H9 (cell line): ENCODE measurements around the gene SMIM13. TPM values are rescaled to one million over a fixed set of nuclear protein-coding genes. Genes with fewer than 3 reads are reported as not detected.

Experiments
- DNase-seq: peaks from one replicate; pipeline ENCODE4 v3.0.0-alpha.2; 2017
- H2AFZ ChIP-seq: one replicate; pipeline ENCODE4 v1.6.1; 2013; ENCODE audit warnings: mild to moderate bottlenecking, low read length, control low read depth, moderate library complexity
- H2AK5ac ChIP-seq: 2 replicates; pipeline ENCODE4 v1.6.1; 2013; ENCODE audit warnings: low read length, control low read depth, mixed read lengths; ENCODE audit not compliant: insufficient read length
- H2BK120ac ChIP-seq: one replicate; pipeline ENCODE4 v1.6.1; 2013; ENCODE audit warnings: low read depth, mild to moderate bottlenecking, low read length, control low read depth, inconsistent platforms; ENCODE audit not compliant: poor library complexity, severe bottlenecking
- H2BK12ac ChIP-seq: 2 replicates; pipeline ENCODE4 v1.6.1; 2013; ENCODE audit warnings: low read length, control low read depth, mixed read lengths, low read depth; ENCODE audit not compliant: insufficient read length
- H2BK15ac ChIP-seq: 2 replicates; pipeline ENCODE4 v1.6.1; 2013; ENCODE audit warnings: low read depth, low read length, control low read depth
- H2BK20ac ChIP-seq: one replicate; pipeline ENCODE4 v1.6.1; 2013; ENCODE audit warnings: low read depth, mild to moderate bottlenecking, low read length, control low read depth, inconsistent platforms; ENCODE audit not compliant: poor library complexity, severe bottlenecking
- H2BK5ac ChIP-seq: 2 replicates; pipeline ENCODE4 v1.6.1; 2013; ENCODE audit warnings: low read length, control low read depth, mixed read lengths; ENCODE audit not compliant: insufficient read length
- H3K14ac ChIP-seq: 2 replicates; pipeline ENCODE4 v1.6.1; 2013; ENCODE audit warnings: low read length, control low read depth; ENCODE audit not compliant: insufficient read depth
- H3K18ac ChIP-seq: 2 replicates; pipeline ENCODE4 v1.6.1; 2013; ENCODE audit warnings: low read depth, mild to moderate bottlenecking, mixed read lengths, low read length, control low read depth; ENCODE audit not compliant: insufficient read length
- H3K23ac ChIP-seq: 2 replicates; pipeline ENCODE4 v1.6.1; 2013; ENCODE audit warnings: low read length, control low read depth, mixed read lengths, low read depth; ENCODE audit not compliant: insufficient read length
- H3K23me2 ChIP-seq: 2 replicates; pipeline ENCODE4 v1.6.1; 2013; ENCODE audit warnings: low read depth, mild to moderate bottlenecking, mixed read lengths, low read length, control low read depth; ENCODE audit not compliant: insufficient read length, poor library complexity, severe bottlenecking
- H3K27ac ChIP-seq: 2 replicates; pipeline ENCODE4 v1.5.1; 2013; ENCODE audit warnings: low read length, control low read depth, mixed read lengths, low read depth; ENCODE audit not compliant: insufficient read length
- H3K27me3 ChIP-seq: 2 replicates; pipeline ENCODE4 v1.6.1; 2013; ENCODE audit warnings: low read length, control low read depth, inconsistent platforms; ENCODE audit not compliant: insufficient read depth
- H3K4ac ChIP-seq: 2 replicates; pipeline ENCODE4 v1.6.1; 2013; ENCODE audit warnings: low read depth, mild to moderate bottlenecking, control low read depth, inconsistent platforms, low read length, moderate library complexity
- H3K4me1 ChIP-seq: 2 replicates; pipeline ENCODE4 v1.6.1; 2013; ENCODE audit warnings: low read length, control low read depth, inconsistent platforms; ENCODE audit not compliant: insufficient read depth
- H3K4me2 ChIP-seq: 2 replicates; pipeline ENCODE4 v1.6.1; 2013; ENCODE audit warnings: low read length, control low read depth, mixed read lengths; ENCODE audit not compliant: insufficient read length, insufficient read depth
- H3K56ac ChIP-seq: 2 replicates; pipeline ENCODE4 v1.6.1; 2013; ENCODE audit warnings: low read depth, mild to moderate bottlenecking, mixed read lengths, low read length, control low read depth; ENCODE audit not compliant: insufficient read length
- H3K79me1 ChIP-seq: 2 replicates; pipeline ENCODE4 v1.6.1; 2013; ENCODE audit warnings: low read depth, mild to moderate bottlenecking, moderate library complexity, low read length, control low read depth, inconsistent platforms; ENCODE audit not compliant: insufficient read depth, poor library complexity, severe bottlenecking
- H3K79me2 ChIP-seq: 2 replicates; pipeline ENCODE4 v1.6.1; 2013; ENCODE audit warnings: low read length, control low read depth, inconsistent platforms; ENCODE audit not compliant: insufficient read depth
- H3K9ac ChIP-seq: 2 replicates; pipeline ENCODE4 v1.6.1; 2013; ENCODE audit warnings: low read length, control low read depth, mixed read lengths; ENCODE audit not compliant: insufficient read length; ENCODE audit errors: extremely low read depth
- H3K9me3 ChIP-seq: one replicate; pipeline ENCODE4 v1.6.1; 2013; ENCODE audit warnings: low read depth, low read length, inconsistent platforms; ENCODE audit not compliant: control insufficient read depth
- H3T11ph ChIP-seq: one replicate; pipeline ENCODE4 v1.6.1; 2013; ENCODE audit warnings: mild to moderate bottlenecking, low read length, control low read depth, inconsistent platforms
- H4K20me1 ChIP-seq: one replicate; pipeline ENCODE4 v1.6.1; 2013; ENCODE audit not compliant: control insufficient read depth, insufficient read length, insufficient read depth
- H4K5ac ChIP-seq: 2 replicates; pipeline ENCODE4 v1.6.1; 2013; ENCODE audit warnings: low read depth, mild to moderate bottlenecking, mixed read lengths, low read length, control low read depth; ENCODE audit not compliant: insufficient read length
- H4K8ac ChIP-seq: replicated peaks from 2 replicates; pipeline ENCODE4 v1.6.1; 2013; ENCODE audit warnings: low read length, control low read depth, mixed read lengths, low read depth; ENCODE audit not compliant: insufficient read length
- H4K91ac ChIP-seq: 2 replicates; pipeline ENCODE4 v1.6.1; 2013; ENCODE audit warnings: low read depth, mild to moderate bottlenecking, moderate library complexity, mixed read lengths, low read length, control low read depth; ENCODE audit not compliant: insufficient read length
- H3K27ac Mint-ChIP-seq, 3 experiments: 2 replicates in 2 of 3; 3 replicates in 1 of 3; pipeline ENCODE4 v1.8.0; 2020 to 2021; ENCODE audit warnings: mixed read lengths in 3 of 3, mild to moderate bottlenecking in 1 of 3, moderate library complexity in 1 of 3
- H3K27me3 Mint-ChIP-seq: 2 replicates; pipeline ENCODE4 v1.8.0; 2021; ENCODE audit warnings: low read depth, mild to moderate bottlenecking, moderate library complexity, mixed read lengths
- H3K36me3 Mint-ChIP-seq, 3 experiments: 2 replicates in 2 of 3; 3 replicates in 1 of 3; pipeline ENCODE4 v1.8.0; 2020 to 2021; ENCODE audit warnings: low read depth in 3 of 3, mixed read lengths in 3 of 3; ENCODE audit not compliant: insufficient read depth in 1 of 3
- H3K4me1 Mint-ChIP-seq, 2 experiments: 2 replicates each; pipeline ENCODE4 v1.8.0; 2020; ENCODE audit warnings: mixed read lengths in 2 of 2
- H3K4me3 Mint-ChIP-seq, 2 experiments: 2 replicates in 1 of 2; 3 replicates in 1 of 2; pipeline ENCODE4 v1.8.0; 2020 to 2021; ENCODE audit warnings: mild to moderate bottlenecking in 2 of 2, mixed read lengths in 2 of 2, moderate library complexity in 1 of 2
- H3K9me3 Mint-ChIP-seq, 2 experiments: 2 replicates in 1 of 2; 3 replicates in 1 of 2; pipeline ENCODE4 v1.8.0; 2020; ENCODE audit warnings: mild to moderate bottlenecking in 2 of 2, mixed read lengths in 2 of 2, moderate library complexity in 1 of 2
- CTCF ChIP-seq: fragments of 200-600 bp; sonication (generic); conservative IDR thresholded peaks from 3 replicates; pipeline ENCODE4 v1.8.0; 2021; ENCODE audit warnings: antibody characterized with exemption, mild to moderate bottlenecking
- WGBS: extraction: QIAGEN DNeasy Blood & Tissue Kit; methylation state at CpG from one replicate; pipeline ENCODE4 v1.1.7; 2013; ENCODE audit warnings: missing lambda C conversion rate, low lambda C conversion rate, mixed read lengths; ENCODE audit not compliant: insufficient read length; ENCODE audit errors: extremely low coverage; 5-methylcytosine and 5-hydroxymethylcytosine counted together
- long read RNA-seq: library from polyadenylated mRNA; unstranded; transcript quantifications from one replicate; pipeline ENCODE4 v2.0.0, GENCODE V29; 2020
- total RNA-seq: library from RNA; stranded (reverse); gene quantifications from 2 replicates; pipeline ENCODE4 v1.2.1, GENCODE V29; 2021

SMIM13 gene
- total RNA-seq: 10.6 and 11.5 TPM in 2 replicates
- long read RNA-seq, full-length matches to known transcripts: 8 of 10 reads
- long read RNA-seq, partial matches to known transcripts: 0 of 10 reads
- long read RNA-seq, other reads (novel, unspliced or antisense): 2 of 10 reads

GRCh38 chr6:11093626-11094410 is at the start of gene SMIM13:
SMIM13 (plus strand) TSS chr6:11093834; CDS start chr6:11094314, 480 bp downstream.
- Histone ChIP-seq H2BK20ac (no peak within 1 kb of the TSS), H3K23me2 (peaks cover 8% of the 10 kb centered on the region), H3T11ph (no peak within 1 kb of the TSS), H3K23ac (no peak within 1 kb of the TSS), H4K20me1 (no peaks in the 10 kb centered on the region), H2AFZ (peak within 1 kb of the TSS; percentile 37), H2BK5ac (peak within 1 kb of the TSS; percentile 71), H3K9ac (peak within 1 kb of the TSS; percentile 88), H3K14ac (peak within 1 kb of the TSS; percentile 93), H4K91ac (no peak within 1 kb of the TSS), H3K4me2 (peak within 1 kb of the TSS; percentile 78), H3K27me3 (no peaks in the 10 kb centered on the region), H4K5ac (no peak within 1 kb of the TSS), H3K27ac (peak within 1 kb of the TSS; percentile 6), H2BK15ac (no peak within 1 kb of the TSS), H2BK120ac (no peak within 1 kb of the TSS), H3K79me2 (peaks cover 12% of the 10 kb centered on the region; the same call in 1 of the 2 replicates), H3K9me3 (no peaks in the 10 kb centered on the region), H3K18ac (peak within 1 kb of the TSS; percentile 93), H2BK12ac (no peak within 1 kb of the TSS), H3K4me1 (peaks cover 4% of the 10 kb centered on the region; the same call in 1 of the 2 replicates), H3K79me1 (no peaks in the 10 kb centered on the region), H3K4ac (no peak within 1 kb of the TSS), H3K56ac (no peak within 1 kb of the TSS), H4K8ac (no peak within 1 kb of the TSS), H2AK5ac (no peak within 1 kb of the TSS)
- H3K27me3 Mint-ChIP-seq: no peaks in the 10 kb centered on the region
- peak within 1 kb of the TSS; percentile 94 to 95 (median 94) for H3K27ac Mint-ChIP-seq
- no peaks in the 10 kb centered on the region; a peak in 1 of 5 replicates for H3K9me3 Mint-ChIP-seq
- TF ChIP-seq CTCF: peak; percentile 52
- peak; percentile 99 for DNase-seq
- peaks cover 2 to 5% (median 5%) of the 10 kb centered on the region in 3 experiments; a peak in 3 of 7 replicates for H3K36me3 Mint-ChIP-seq
- WGBS: no CpG with 5 or more reads among the region's 90 CpGs
- peak within 1 kb of the TSS; percentile 89 to 94 for H3K4me3 Mint-ChIP-seq
- H3K4me1 Mint-ChIP-seq: peaks cover 22 to 24% of the 10 kb centered on the region in 2 experiments
